ENCODE measurements around the gene CHTF18.

The CHTF18 gene

GRCh38 chr16:776824-777223 lies 11.6 kb upstream of the CHTF18 start:
- DNase-seq: no peak

DNA sequence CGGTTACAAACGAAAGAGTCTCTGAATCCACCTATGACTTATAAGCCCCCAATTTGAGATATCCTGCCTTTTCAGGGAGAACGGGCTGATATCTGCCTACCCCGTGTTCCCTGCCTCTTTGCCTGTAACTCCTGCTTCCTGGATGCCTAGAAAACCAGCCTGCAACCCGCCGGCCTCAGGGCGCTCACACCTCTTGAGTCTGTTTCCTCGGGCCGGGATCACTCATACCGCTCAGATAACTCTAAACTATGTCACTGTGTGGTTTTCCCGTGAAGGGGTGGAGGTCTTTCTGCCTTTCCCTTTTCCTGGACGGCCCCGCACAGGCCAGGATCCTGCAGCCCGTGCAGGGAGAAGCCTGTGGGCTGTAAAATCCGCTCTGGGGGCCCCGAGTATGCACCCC lies 10.6 kb upstream of the CHTF18 start:
- no peak for DNase-seq

DNA sequence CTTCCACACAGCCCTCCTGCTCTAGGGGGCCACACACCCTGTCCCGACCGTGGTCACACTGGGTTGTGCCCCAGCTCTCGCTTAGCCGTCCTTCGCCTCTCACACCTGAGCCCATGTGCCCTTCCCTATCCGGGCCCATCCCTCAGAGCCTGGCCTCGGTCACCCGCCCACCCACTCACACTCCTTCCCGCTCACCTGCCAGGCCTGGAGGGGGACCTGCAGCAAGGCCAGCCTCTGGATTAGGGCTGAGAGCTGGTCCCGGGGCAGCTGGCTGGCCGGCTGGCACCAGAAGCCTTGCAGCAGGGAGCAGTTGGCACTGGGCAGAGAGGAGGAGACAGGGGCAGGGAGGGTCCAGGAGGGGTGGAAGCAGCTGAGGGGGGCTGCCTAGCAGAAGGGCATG lies 10.0 kb upstream of the CHTF18 start:
- no peak for DNase-seq

DNA sequence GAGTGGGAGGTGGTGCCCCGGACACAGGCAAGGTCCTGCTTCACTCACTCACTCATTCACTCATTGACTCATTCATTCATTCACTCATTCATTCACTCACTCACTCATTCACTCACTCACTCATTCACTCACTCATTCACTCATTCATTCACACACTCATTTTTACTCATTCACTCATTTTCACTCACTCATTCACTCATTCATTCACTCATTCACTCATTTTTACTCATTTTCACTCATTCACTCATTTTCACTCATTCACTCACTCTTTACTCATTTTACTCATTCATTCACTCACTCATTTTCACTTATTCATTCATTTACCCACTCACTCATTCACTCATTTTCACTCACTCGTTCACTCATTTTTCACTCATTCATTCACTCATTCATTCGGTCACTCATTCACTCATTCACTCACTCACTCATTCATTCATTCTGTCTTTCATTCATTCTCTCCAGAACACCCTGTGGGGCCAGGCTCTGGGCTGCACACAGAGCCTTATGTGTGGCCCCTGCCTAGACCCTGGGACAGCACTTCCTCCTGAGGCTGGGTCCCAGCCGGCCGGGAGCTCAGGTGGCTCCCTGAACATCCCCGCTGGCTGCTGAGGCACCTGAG lies 9.4 kb upstream of the CHTF18 start:
- DNase-seq: no peak

DNA sequence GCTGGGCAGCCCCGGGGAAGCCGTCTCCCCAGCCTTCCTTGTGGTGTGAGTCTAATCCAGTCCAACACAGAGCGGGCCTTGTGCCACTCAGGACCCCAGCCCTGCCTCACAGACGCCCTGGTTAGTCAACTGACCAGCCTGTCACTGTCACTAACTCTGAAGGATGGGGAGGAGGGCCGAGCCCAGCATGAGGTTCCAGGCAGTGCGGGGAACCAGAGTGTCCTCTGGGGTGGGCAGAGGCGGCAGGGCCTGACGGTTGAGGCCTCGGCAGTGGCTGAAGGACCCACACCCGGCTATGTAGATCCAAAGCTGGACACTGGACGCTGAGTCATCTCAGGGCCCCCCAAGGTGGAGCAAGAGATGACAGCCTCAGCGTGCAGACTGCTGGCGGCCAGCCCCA lies 8.9 kb upstream of the CHTF18 start:
- no peak for DNase-seq

- DNase-seq: no peak
Measured at GRCh38 chr16:780296-780695, 8.1 kb upstream of the CHTF18 start.

DNA sequence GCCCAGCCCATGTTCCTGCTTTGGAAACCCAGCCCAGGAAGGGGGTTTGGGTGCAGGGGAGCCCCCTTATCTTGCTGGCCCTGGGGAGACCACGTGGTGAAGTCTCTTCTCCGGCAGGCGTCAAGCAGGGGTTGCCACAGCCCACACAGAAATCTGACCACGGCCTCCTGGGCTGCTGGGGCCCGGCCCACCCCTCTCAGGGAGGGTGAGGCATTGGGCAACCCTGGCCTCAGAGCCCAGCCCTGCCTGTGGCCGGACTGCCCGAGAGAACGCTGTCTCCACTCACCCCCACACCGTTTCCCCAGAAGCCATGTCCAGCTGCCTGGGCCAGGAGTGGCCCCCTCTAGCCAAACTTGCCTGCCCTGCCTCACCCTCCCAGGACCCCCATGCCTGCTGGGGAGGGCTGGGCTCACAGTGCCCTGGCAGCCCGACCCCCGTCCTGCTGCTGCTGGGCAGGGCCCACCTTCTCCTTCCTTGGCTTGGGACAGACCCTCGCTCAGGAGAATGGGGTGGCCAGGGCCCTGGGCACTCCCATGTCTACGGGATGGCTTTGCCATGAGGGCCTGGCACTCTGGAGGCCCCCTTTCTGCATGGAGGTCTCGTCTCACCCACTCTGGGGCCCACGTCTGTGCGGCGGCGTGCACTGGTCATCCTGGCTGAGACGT lies 6.9 kb upstream of the CHTF18 start:
- no peak for DNase-seq

DNA sequence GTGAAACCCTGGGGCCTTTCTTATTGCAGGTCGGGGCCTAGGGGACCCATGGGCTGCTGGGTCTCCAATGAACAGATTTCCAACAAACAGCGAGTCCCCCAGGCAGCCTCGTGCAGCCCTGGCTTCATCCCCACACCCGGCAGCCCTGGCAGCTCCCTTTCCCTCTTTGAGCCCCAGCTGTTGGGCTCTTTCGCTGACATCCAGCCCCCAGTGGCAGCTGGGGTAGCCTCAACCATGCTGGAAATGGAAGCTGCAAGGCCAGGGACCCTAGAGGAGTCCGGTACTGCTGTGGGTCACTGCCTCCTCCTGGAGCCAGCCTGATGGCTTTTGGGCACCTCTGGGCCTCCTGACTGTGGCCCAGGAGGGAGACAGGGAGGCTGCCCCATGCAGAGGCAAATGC lies 6.2 kb upstream of the CHTF18 start:
- DNase-seq: no peak

GRCh38 chr16:782766-783403 lies 5.5 kb upstream of the CHTF18 start:
- peak; percentile 60 for DNase-seq

GRCh38 chr16:783404-784161 lies 4.8 kb upstream of the CHTF18 start:
- no peak for DNase-seq

DNA sequence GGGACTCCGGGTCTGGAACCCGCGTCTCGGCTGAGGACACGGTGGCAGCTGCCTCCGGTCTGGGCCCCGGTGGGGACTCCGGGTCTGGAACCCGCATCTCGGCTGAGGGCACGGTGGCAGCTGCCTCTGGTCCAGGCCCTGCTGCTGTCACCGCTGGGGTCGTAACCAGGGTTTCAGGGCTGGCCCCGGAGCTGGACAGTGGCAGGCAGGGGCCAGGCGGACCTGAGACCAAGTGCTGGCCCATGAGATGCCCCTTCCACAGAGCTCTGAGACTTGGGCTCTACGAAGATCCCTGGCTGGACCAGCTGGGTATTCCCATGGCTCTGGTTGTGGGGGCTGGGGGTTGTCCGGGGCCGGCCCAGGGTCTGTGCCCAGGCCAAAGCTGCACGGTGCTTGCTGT lies 4.0 kb upstream of the CHTF18 start:
- no peak for DNase-seq

DNA sequence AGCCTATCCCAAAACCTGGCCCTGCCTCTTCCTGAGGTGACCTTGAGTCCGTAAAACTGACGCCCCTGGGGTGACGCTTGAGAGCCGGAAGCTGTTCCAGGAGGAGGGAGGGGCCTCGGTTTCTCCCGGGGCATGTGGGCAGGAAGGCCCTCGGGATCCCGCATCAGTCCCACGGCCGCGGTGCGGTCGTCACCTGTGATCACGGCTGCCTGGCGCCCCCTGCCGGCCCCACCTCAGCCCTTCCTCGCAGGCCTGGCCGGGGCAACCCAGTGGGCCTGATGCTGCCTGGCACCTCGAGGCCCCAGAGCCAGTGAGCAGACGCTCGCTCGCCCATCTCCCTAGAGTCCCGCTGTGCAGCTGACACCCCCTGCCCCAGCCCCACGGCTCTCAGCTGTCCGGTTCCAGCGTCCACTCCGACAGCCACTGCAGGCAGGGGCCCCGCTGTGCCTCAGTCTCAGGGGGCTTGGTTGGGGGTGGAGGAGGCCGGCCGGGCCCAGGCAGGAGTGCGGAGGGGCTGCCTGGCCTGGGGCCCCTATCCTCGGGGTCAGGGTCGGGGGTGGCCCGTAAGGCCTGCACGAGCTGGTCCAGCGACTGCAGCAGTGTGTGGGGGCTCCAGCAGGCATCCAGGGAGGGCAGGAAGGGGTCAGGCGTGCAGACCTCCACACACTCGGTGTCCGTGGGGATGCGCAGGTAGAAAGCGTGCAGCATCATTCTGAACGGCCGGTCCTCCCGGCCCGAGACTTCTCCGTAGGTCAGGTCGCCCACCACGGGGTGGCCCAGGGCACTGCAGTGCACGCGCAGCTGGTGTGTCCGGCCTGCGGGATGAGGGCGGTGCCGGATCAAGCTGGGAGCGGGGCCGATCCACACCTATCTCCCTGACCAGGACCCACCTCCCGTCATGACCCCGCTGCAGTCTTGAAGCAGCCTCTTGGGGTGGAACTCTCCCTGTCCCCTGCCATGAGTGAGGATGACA lies 2.6 kb upstream of the CHTF18 start:
- no peak for DNase-seq

DNA sequence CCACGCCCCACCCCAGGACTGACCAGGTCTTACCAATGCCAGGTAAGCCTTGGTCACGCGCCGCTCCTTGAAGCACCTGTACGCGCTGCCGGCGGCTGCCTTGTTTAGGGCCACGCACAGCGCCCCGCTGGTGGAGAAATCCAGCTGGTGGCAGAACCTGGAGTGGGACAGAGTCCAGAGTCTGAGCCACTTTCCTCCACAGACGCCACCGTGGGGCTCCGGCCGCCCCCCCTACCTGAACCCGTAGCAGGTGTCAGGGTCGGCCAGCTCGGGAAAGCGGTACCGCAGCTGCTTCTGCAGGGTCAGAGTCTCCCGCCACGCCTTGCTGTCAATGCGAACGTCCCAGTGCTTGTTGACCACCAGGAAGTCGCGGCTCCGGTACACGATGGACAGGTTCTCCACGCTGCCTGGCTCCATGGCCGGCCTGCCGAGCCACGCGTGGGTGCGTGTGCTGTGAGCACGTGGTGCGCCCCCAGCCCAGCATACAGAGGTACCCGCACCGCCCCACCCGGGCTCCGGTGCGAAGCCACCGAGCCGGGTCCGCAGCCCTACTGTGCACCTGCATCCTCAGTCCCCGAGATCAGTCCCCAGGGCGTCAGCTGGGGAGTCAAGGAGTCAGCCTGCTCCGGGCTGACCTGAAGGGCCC lies 976 bp upstream of the CHTF18 start:
- DNase-seq: no peak

DNA sequence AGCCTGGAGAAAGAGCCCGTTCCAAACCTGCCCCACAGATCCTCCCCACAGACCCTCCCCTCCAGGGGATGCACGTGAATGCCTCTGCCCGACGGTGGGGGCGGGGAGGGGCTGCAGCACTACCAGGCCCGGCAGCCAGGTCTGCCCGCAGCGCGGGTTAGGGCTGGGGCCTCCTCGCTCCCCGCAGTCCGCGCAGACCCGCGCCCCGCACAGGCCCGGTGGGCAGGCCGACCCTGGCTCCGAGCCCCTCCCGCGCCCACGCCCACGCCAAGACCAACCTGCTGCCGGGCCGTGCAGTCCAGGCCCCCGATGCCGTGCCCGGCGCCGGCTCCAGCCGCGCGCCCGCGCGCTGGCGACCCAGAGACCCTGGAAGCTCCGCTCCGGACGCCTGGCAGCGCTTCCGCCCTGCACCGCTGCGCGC lies 432 bp upstream of the CHTF18 start, which contains the start of gene RPUSD1:
Gene RPUSD1, minus strand, starts transcription at position 404 of the 421 bp plus-strand sequence. CDS start 644 bp downstream, outside the sequence.
- no peak for DNase-seq

- DNase-seq: no peak
Measured at GRCh38 chr16:789191-789850, 901 bp downstream of the CHTF18 start.

DNA sequence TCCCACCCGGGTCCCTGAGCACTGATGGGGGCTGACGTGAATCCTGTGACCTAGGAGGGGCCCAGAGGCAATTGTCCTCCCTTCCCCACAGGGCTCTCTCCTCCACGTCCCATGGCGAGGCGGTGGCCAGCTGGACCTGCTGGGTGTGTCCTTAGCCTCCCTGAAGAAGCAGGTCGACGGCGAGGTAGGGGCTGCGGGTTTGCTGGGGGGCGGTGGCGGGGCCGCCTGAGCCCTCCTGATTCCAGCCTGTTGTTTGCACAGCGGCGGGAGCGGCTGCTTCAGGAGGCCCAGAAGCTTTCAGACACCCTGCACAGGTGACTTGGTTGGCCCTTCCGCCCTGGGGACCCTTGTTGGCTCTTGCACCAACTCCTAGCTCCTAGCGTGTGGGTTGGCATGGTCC lies 1.7 kb downstream of the CHTF18 start:
- DNase-seq: no peak

- no peak for DNase-seq
Measured at GRCh38 chr16:791131-791530, 2.7 kb downstream of the CHTF18 start.

GRCh38 chr16:792221-792995 lies 4.0 kb downstream of the CHTF18 start:
- no peak for DNase-seq

- DNase-seq: no peak
Measured at GRCh38 chr16:793414-793813, 5.0 kb downstream of the CHTF18 start.

- DNase-seq: no peak
Measured at GRCh38 chr16:794091-794822, 5.8 kb downstream of the CHTF18 start.

All from NCI-H1105 treated with DMSO at 0.1 percent for 48 hours (cell line).